H1 (cell line): Measurements from ENCODE around the gene CEACAM8. TPM values are rescaled to one million over a fixed set of nuclear protein-coding genes. Genes with fewer than 3 reads are reported as not detected.

Experiments used
- CTCF ChIA-PET: fragments of 300-600 bp; sonication (Branson Sonifier 250); formaldehyde crosslinking; loops from one replicate; lab custom pipeline; 2021; ENCODE audit not compliant: partially characterized antibody; lab: Charles Lee
- POLR2A ChIA-PET: fragments of 300-600 bp; sonication (Branson Sonifier 250); formaldehyde crosslinking; loops from one replicate; lab custom pipeline; 2021; ENCODE audit warnings: inconsistent platforms; ENCODE audit not compliant: partially characterized antibody; lab: Charles Lee
- DNase-seq, 2 experiments: peaks; one replicate each; pipeline versions ENCODE4 v3.0.0 to v3.0.0-alpha.2; 2010 to 2022; ENCODE audit warnings: low spot score in 2 of 2, low read depth in 1 of 2, mixed read lengths in 1 of 2
- FAIRE-seq: peaks from 2 replicates; lab custom pipeline; 2011; peaks lifted over from hg19 to GRCh38; lab: Jason Lieb, UNC
- H2AFZ ChIP-seq: 2 replicates; pipeline ENCODE4 v1.8.1; 2012; ENCODE audit warnings: low read length, inconsistent platforms
- H2AK5ac ChIP-seq: 2 replicates; pipeline ENCODE4 v1.6.1; 2013; ENCODE audit warnings: low read depth, low read length
- H2BK120ac ChIP-seq: replicated peaks from 2 replicates; pipeline ENCODE3; 2013; ENCODE audit warnings: low read depth, low read length, inconsistent platforms
- H2BK12ac ChIP-seq: 2 replicates; pipeline ENCODE4 v1.6.1; 2013; ENCODE audit warnings: low read depth, low read length
- H2BK15ac ChIP-seq: 2 replicates; pipeline ENCODE4 v1.6.1; 2013; ENCODE audit warnings: low read length
- H2BK20ac ChIP-seq: 2 replicates; pipeline ENCODE4 v1.6.1; 2013; ENCODE audit warnings: low read length
- H2BK5ac ChIP-seq: 2 replicates; pipeline ENCODE4 v1.6.1; 2013; ENCODE audit warnings: low read depth, low read length
- H3K14ac ChIP-seq: 2 replicates; pipeline ENCODE4 v1.6.1; 2013; ENCODE audit warnings: inconsistent platforms; ENCODE audit not compliant: insufficient read length
- H3K18ac ChIP-seq: 2 replicates; pipeline ENCODE4 v1.6.1; 2013; ENCODE audit warnings: low read length; ENCODE audit errors: extremely low read depth
- H3K23ac ChIP-seq: 2 replicates; pipeline ENCODE4 v1.6.1; 2013; ENCODE audit warnings: inconsistent platforms; ENCODE audit not compliant: insufficient read length
- H3K23me2 ChIP-seq: 2 replicates; pipeline ENCODE4 v1.6.1; 2013; ENCODE audit warnings: low read depth, low read length
- H3K27ac ChIP-seq: 2 replicates; pipeline ENCODE4 v1.6.1; 2011; ENCODE audit warnings: low read depth, low read length, inconsistent platforms
- H3K27me3 ChIP-seq, 4 experiments: replicated peaks in 1 of 4; 1 replicate in 1 of 4; 2 replicates in 3 of 4; pipeline versions ENCODE4 v1.6.1 to v1.8.1; 2011 to 2013; ENCODE audit warnings: low read length in 3 of 4, mild to moderate bottlenecking in 3 of 4, inconsistent platforms in 2 of 4, mixed read lengths in 2 of 4, moderate library complexity in 1 of 4; ENCODE audit not compliant: control insufficient read depth in 3 of 4, insufficient read depth in 3 of 4; ENCODE audit errors: extremely low read depth in 1 of 4
- H3K36me3 ChIP-seq, 4 experiments: 2 replicates each; pipeline versions ENCODE4 v1.6.1 to v1.8.1; 2011 to 2013; ENCODE audit warnings: mild to moderate bottlenecking in 4 of 4, low read length in 3 of 4, moderate library complexity in 2 of 4, control low read depth in 1 of 4, inconsistent platforms in 1 of 4; ENCODE audit not compliant: insufficient read depth in 4 of 4, control insufficient read depth in 2 of 4
- H3K4ac ChIP-seq: replicated peaks from 2 replicates; pipeline ENCODE3; 2013; ENCODE audit warnings: low read length, low read depth, mixed read lengths, inconsistent platforms; ENCODE audit not compliant: insufficient read length
- H3K4me1 ChIP-seq, 4 experiments: replicated peaks in 1 of 4; 1 replicate in 1 of 4; 2 replicates in 3 of 4; pipeline versions ENCODE4 v1.6.1 to v1.8.1; 2011 to 2013; ENCODE audit warnings: low read length in 3 of 4, inconsistent platforms in 2 of 4, mixed read lengths in 1 of 4; ENCODE audit not compliant: insufficient read depth in 4 of 4, control insufficient read depth in 3 of 4
- H3K4me2 ChIP-seq, 2 experiments: 2 replicates each; pipeline versions ENCODE4 v1.6.1 to v1.8.1; 2011 to 2013; ENCODE audit warnings: low read depth in 2 of 2, low read length in 2 of 2, control low read depth in 1 of 2, inconsistent platforms in 1 of 2, mild to moderate bottlenecking in 1 of 2; ENCODE audit not compliant: insufficient read depth in 1 of 2
- H3K4me3 ChIP-seq, 4 experiments: fragments of 200-600, 300-600 bp in 1 of 4; sonication (generic), shearing (Covaris generic), sonication (Bioruptor Twin) in 1 of 4; 2 replicates each; pipeline versions ENCODE4 v1.5.1 to v1.8.1; 2011 to 2016; ENCODE audit warnings: low read length in 4 of 4, low read depth in 3 of 4, control low read depth in 2 of 4, inconsistent platforms in 2 of 4, mild to moderate bottlenecking in 2 of 4, mixed read lengths in 1 of 4, moderate library complexity in 1 of 4; ENCODE audit not compliant: insufficient read depth in 2 of 4; ENCODE audit errors: extremely low read depth in 1 of 4
- H3K56ac ChIP-seq: replicated peaks from 2 replicates; pipeline ENCODE3; 2013; ENCODE audit warnings: low read depth, mild to moderate bottlenecking, mixed read lengths, low read length, inconsistent platforms; ENCODE audit not compliant: insufficient read length
- H3K79me1 ChIP-seq: 2 replicates; pipeline ENCODE4 v1.6.1; 2013; ENCODE audit warnings: low read depth, low read length, control low read depth
- H3K79me2 ChIP-seq, 2 experiments: 2 replicates each; pipeline versions ENCODE4 v1.6.1 to v1.8.1; 2012 to 2013; ENCODE audit warnings: low read length in 2 of 2, mild to moderate bottlenecking in 2 of 2, inconsistent platforms in 1 of 2; ENCODE audit not compliant: insufficient read depth in 2 of 2, control insufficient read depth in 1 of 2
- H3K9ac ChIP-seq, 4 experiments: replicated peaks in 1 of 4; 1 replicate in 1 of 4; 2 replicates in 3 of 4; pipeline versions ENCODE4 v1.6.1 to v1.8.1; 2011 to 2013; ENCODE audit warnings: low read depth in 3 of 4, low read length in 3 of 4, control low read depth in 2 of 4, mild to moderate bottlenecking in 2 of 4, moderate library complexity in 2 of 4, inconsistent platforms in 1 of 4; ENCODE audit errors: extremely low read depth in 1 of 4
- H3K9me3 ChIP-seq, 2 experiments: 2 replicates each; pipeline versions ENCODE4 v1.6.1 to v1.8.1; 2012 to 2013; ENCODE audit warnings: mild to moderate bottlenecking in 2 of 2, moderate library complexity in 2 of 2, control low read depth in 1 of 2, inconsistent platforms in 1 of 2, low read depth in 1 of 2, low read length in 1 of 2, mixed read lengths in 1 of 2; ENCODE audit not compliant: insufficient read depth in 2 of 2
- H4K20me1 ChIP-seq, 2 experiments: replicated peaks in 1 of 2; 2 replicates each; pipeline versions ENCODE3 to v1.8.1; 2011 to 2013; ENCODE audit warnings: inconsistent platforms in 2 of 2, low read length in 2 of 2, mild to moderate bottlenecking in 1 of 2; ENCODE audit not compliant: insufficient read depth in 2 of 2, control insufficient read depth in 1 of 2
- H4K5ac ChIP-seq: 2 replicates; pipeline ENCODE4 v1.6.1; 2013; ENCODE audit warnings: low read length, low read depth, mixed read lengths, inconsistent platforms; ENCODE audit not compliant: insufficient read length
- H4K8ac ChIP-seq: 2 replicates; pipeline ENCODE4 v1.8.0; 2013; ENCODE audit warnings: mild to moderate bottlenecking, moderate library complexity, low read length, inconsistent platforms; ENCODE audit not compliant: insufficient read depth; ENCODE audit errors: extremely low read depth
- H4K91ac ChIP-seq: replicated peaks from 2 replicates; pipeline ENCODE3; 2013; ENCODE audit warnings: low read length, mixed read lengths, inconsistent platforms; ENCODE audit not compliant: insufficient read length
- CTCF ChIP-seq, 3 experiments: IDR thresholded peaks; 1 replicate in 2 of 3; 2 replicates in 1 of 3; pipeline versions ENCODE4 v1.5.1 to v1.6.1; 2011; ENCODE audit warnings: low read length in 3 of 3, mild to moderate bottlenecking in 3 of 3, inconsistent platforms in 2 of 3, low read depth in 1 of 3, moderate library complexity in 1 of 3; ENCODE audit not compliant: insufficient read depth in 1 of 3; ENCODE audit errors: control extremely low read depth in 1 of 3
- GABPA ChIP-seq: IDR thresholded peaks from 2 replicates; pipeline ENCODE4 v1.6.1; 2011; ENCODE audit warnings: mild to moderate bottlenecking, low read length, moderate library complexity, borderline replicate concordance; ENCODE audit not compliant: insufficient read depth
- RAD21 ChIP-seq, 2 experiments: IDR thresholded peaks in 1 of 2; conservative IDR thresholded peaks in 1 of 2; 2 replicates each; pipeline ENCODE4 v1.6.1; 2011; ENCODE audit warnings: low read depth in 2 of 2, low read length in 2 of 2, improper control_type of control experiment in 1 of 2, inconsistent platforms in 1 of 2, mild to moderate bottlenecking in 1 of 2, moderate library complexity in 1 of 2
- WGBS, 2 experiments: shearing (Covaris generic) in 1 of 2; methylation state at CpG; one replicate each; pipeline versions ENCODE4 v1.1.6 to v1.1.7; 2013 to 2015; ENCODE audit warnings: low lambda C conversion rate in 2 of 2, mixed read lengths in 2 of 2, inconsistent platforms in 1 of 2, low coverage in 1 of 2, missing lambda C conversion rate in 1 of 2; ENCODE audit not compliant: insufficient replicate concordance in 2 of 2, insufficient coverage in 1 of 2, insufficient read length in 1 of 2; ENCODE audit errors: extremely low coverage in 1 of 2, missing lambda C conversion rate in 1 of 2; 5-methylcytosine and 5-hydroxymethylcytosine counted together
- polyA plus RNA-seq, 7 experiments: library from polyadenylated mRNA; depleted of rRNA in 3 of 7; stranded (reverse) in 5 of 7; unstranded in 2 of 7; fragments of >200 nt in 5 of 7; fragments of 200-250 nt in 2 of 7; gene quantifications; 1 replicate in 5 of 7; 2 replicates in 1 of 7; 4 replicates in 1 of 7; pipeline versions ENCODE4 v1.2.1 to v1.2.3, GENCODE V29; 2011 to 2013; ENCODE audit warnings: missing spikeins in 2 of 7, mixed read lengths in 2 of 7
- total RNA-seq: library from RNA; stranded (reverse); fragmentation: NEBNext Ultra II Directional; extraction: Animal tissue kit (Norgen Biotek cat#: 25700); gene quantifications from 2 replicates; pipeline ENCODE4 v1.2.1, GENCODE V29; 2021

Gene CEACAM8
- total and polyA plus RNA-seq, 2 of the 8 experiments (the other 6 are each of a cell fraction or from before 2014, with no cell fraction given), result not detected

GRCh38 chr19:42634409-42635232, 39.9 kb upstream of the CEACAM8 start:
- no peak overlapping the region for H3K4ac ChIP-seq
- TF ChIP-seq GABPA, result no peak
- TF ChIP-seq CTCF (IDR thresholded peaks at IDR 0.05; ENCODE audit: control extremely low read depth in 1 of 3, insufficient read depth in 1 of 3, low read depth in 1 of 3, low read length in 3 of 3), result peak; percentile 31 to 49 (median 40)
- peak; percentile 43 to 58 for TF ChIP-seq RAD21 (IDR thresholded peaks at IDR 0.05 in 1 of 2, conservative IDR thresholded peaks at IDR 0.05 in 1 of 2; ENCODE audit: low read depth in 2 of 2, low read length in 2 of 2)
- H4K20me1 ChIP-seq, result no peaks in the 10 kb centered on the region
- 74% methylated on average over 5 of the region's 5 CpGs; no CpG with 5 or more reads in 1 of the 2 experiments for WGBS, 2 experiments
- H3K4me2 ChIP-seq, result no peak overlapping the region
- H3K4me3 ChIP-seq, result no peak overlapping the region
- no peaks in the 10 kb centered on the region for H3K4me1 ChIP-seq
- no peak overlapping the region for H2AFZ ChIP-seq
- no peaks in the 10 kb centered on the region for H3K27me3 ChIP-seq
- no peak overlapping the region for H2BK15ac ChIP-seq
- no peak overlapping the region for H2BK120ac ChIP-seq
- H3K56ac ChIP-seq, result no peak overlapping the region
- H3K9me3 ChIP-seq, result peaks cover 62 to 64% of the 10 kb centered on the region in 2 experiments
- H2BK12ac ChIP-seq, result no peak overlapping the region
- no peaks in the 10 kb centered on the region for H3K36me3 ChIP-seq
- no peaks in the 10 kb centered on the region for H3K79me1 ChIP-seq
- H2BK20ac ChIP-seq, result no peak overlapping the region
- no peak overlapping the region for H3K23ac ChIP-seq
- H4K8ac ChIP-seq, result no peak overlapping the region
- CTCF ChIA-PET, result interaction anchor here (0.7 kb wide), 1 partner anchor 21 kb away, joined by 3 read pairs; no protein-coding TSS in a partner anchor
- no peak overlapping the region for H2BK5ac ChIP-seq
- H4K5ac ChIP-seq, result no peak overlapping the region
- no peaks in the 10 kb centered on the region; a peak in 1 of 4 replicates for H3K79me2 ChIP-seq
- DNase-seq (peak in 1 of 2 experiments; percentile 47), FAIRE-seq (no peak)
- no peak overlapping the region for H3K14ac ChIP-seq
- no peaks in the 10 kb centered on the region for H3K23me2 ChIP-seq
- no peak overlapping the region for H3K18ac ChIP-seq
- no peak overlapping the region for H3K9ac ChIP-seq
- no peak overlapping the region for H2AK5ac ChIP-seq
- H4K91ac ChIP-seq, result no peak overlapping the region
- POLR2A ChIA-PET, result no interaction called here
- no peak overlapping the region for H3K27ac ChIP-seq
